Measurements from ENCODE around the gene TCEA3. TPM values are rescaled to one million over a fixed set of nuclear protein-coding genes. Genes with fewer than 3 reads are reported as not detected.

The TCEA3 gene
- total RNA-seq, 1 donor from 2014 or later, result 0.40 TPM

- no peak for DNase-seq (ENCODE audit: low read depth, low spot score)
Measured at GRCh38 chr1:23446661-23447310, 22.2 kb upstream of the TCEA3 start.

- DNase-seq (ENCODE audit: low read depth, low spot score), result no peak
Measured at GRCh38 chr1:23444596-23445390, 20.2 kb upstream of the TCEA3 start.

GRCh38 chr1:23444104-23444533 is 19.6 kb upstream of the TCEA3 start:
- DNase-seq (ENCODE audit: low read depth, low spot score), result no peak

GRCh38 chr1:23442751-23443150 is 18.2 kb upstream of the TCEA3 start:
- DNase-seq (ENCODE audit: low read depth, low spot score), result no peak

- no peak for DNase-seq (ENCODE audit: low read depth, low spot score)
Measured at GRCh38 chr1:23441446-23442148, 17.0 kb upstream of the TCEA3 start.

- no peak for DNase-seq (ENCODE audit: low read depth, low spot score)
Measured at GRCh38 chr1:23438545-23438944, 14.0 kb upstream of the TCEA3 start.

- DNase-seq (ENCODE audit: low read depth, low spot score), result no peak
Measured at GRCh38 chr1:23437355-23437664, 12.8 kb upstream of the TCEA3 start.

GRCh38 chr1:23436520-23437354 is 12.2 kb upstream of the TCEA3 start:
- no peak for DNase-seq (ENCODE audit: low read depth, low spot score)

- no peak for DNase-seq (ENCODE audit: low read depth, low spot score)
Measured at GRCh38 chr1:23434260-23434775, 9.8 kb upstream of the TCEA3 start.

- DNase-seq (ENCODE audit: low read depth, low spot score), result no peak
Measured at GRCh38 chr1:23433122-23433521, 8.6 kb upstream of the TCEA3 start.

GRCh38 chr1:23431431-23431830 is 6.9 kb upstream of the TCEA3 start:
- DNase-seq (ENCODE audit: low read depth, low spot score), result no peak

GRCh38 chr1:23430803-23431202 is 6.3 kb upstream of the TCEA3 start:
- DNase-seq (ENCODE audit: low read depth, low spot score), result no peak

GRCh38 chr1:23428136-23428905 is 3.8 kb upstream of the TCEA3 start:
- no peak for DNase-seq (ENCODE audit: low read depth, low spot score)

GRCh38 chr1:23427550-23427949 is 3.0 kb upstream of the TCEA3 start:
- DNase-seq (ENCODE audit: low read depth, low spot score), result no peak

GRCh38 chr1:23426828-23427227 is 2.3 kb upstream of the TCEA3 start:
- DNase-seq (ENCODE audit: low read depth, low spot score), result no peak

- no peak for DNase-seq (ENCODE audit: low read depth, low spot score)
Measured at GRCh38 chr1:23425193-23425494, 596 bp upstream of the TCEA3 start.

GRCh38 chr1:23423415-23424292 is 894 bp downstream of the TCEA3 start:
- no peak for DNase-seq (ENCODE audit: low read depth, low spot score)

GRCh38 chr1:23422941-23423340 is 1.6 kb downstream of the TCEA3 start:
- DNase-seq (ENCODE audit: low read depth, low spot score), result no peak

GRCh38 chr1:23422241-23422877 is 2.2 kb downstream of the TCEA3 start:
- no peak for DNase-seq (ENCODE audit: low read depth, low spot score)
